HepG2 (cell line): ENCODE results near the gene DPM1. TPM values are rescaled to one million over a fixed set of nuclear protein-coding genes. Genes with fewer than 3 reads are reported as not detected.

ENCODE experiments used
- ADNP ChIP-seq: sonication (generic); formaldehyde crosslinking; IDR thresholded peaks from 2 replicates; pipeline ENCODE4 v1.4.0; 2020; ENCODE audit warnings: missing genetic modification reagents
- ARNTL ChIP-seq: sonication (generic); formaldehyde crosslinking; IDR thresholded peaks from 2 replicates; pipeline ENCODE4 v1.4.0; 2020; ENCODE audit warnings: mild to moderate bottlenecking, missing genetic modification reagents
- BORCS8-MEF2B ChIP-seq: sonication (generic); formaldehyde crosslinking; IDR thresholded peaks from 2 replicates; pipeline ENCODE4 v1.8.0; 2022; ENCODE audit warnings: mild to moderate bottlenecking, missing genetic modification reagents
- CBX5 ChIP-seq: sonication (generic); formaldehyde crosslinking; IDR thresholded peaks from 2 replicates; pipeline ENCODE4 v1.4.0; 2020; ENCODE audit warnings: missing genetic modification reagents, borderline replicate concordance
- DZIP1 ChIP-seq: sonication (generic); formaldehyde crosslinking; IDR thresholded peaks from 2 replicates; pipeline ENCODE4 v1.5.0; 2020; ENCODE audit warnings: mild to moderate bottlenecking, missing genetic modification reagents
- EP300 ChIP-seq, 3 experiments: sonication (generic) in 1 of 3; formaldehyde crosslinking in 1 of 3; IDR thresholded peaks; 2 replicates each; pipeline versions ENCODE4 v1.5.1 to v1.6.1; 2011 to 2020; ENCODE audit warnings: low read depth in 2 of 3, low read length in 2 of 3, borderline replicate concordance in 1 of 3, improper control_type of control experiment in 1 of 3, mild to moderate bottlenecking in 1 of 3, missing genetic modification reagents in 1 of 3, moderate library complexity in 1 of 3
- ERF ChIP-seq: IDR thresholded peaks from 2 replicates; pipeline ENCODE4 v1.6.1; 2018; ENCODE audit warnings: missing biosample characterization, missing genetic modification reagents
- FOXM1 ChIP-seq: sonication (generic); formaldehyde crosslinking; IDR thresholded peaks from 2 replicates; pipeline ENCODE4 v1.5.0; 2020; ENCODE audit warnings: missing genetic modification reagents
- GTF2F1 ChIP-seq: fragments of 150-350 bp; IDR thresholded peaks from 2 replicates; pipeline ENCODE4 v1.6.1; 2014; ENCODE audit warnings: low read length
- HMGXB3 ChIP-seq: sonication (generic); formaldehyde crosslinking; IDR thresholded peaks from 2 replicates; pipeline ENCODE4 v1.4.0; 2020; ENCODE audit warnings: missing genetic modification reagents, borderline replicate concordance
- HOXA3 ChIP-seq: sonication (generic); formaldehyde crosslinking; IDR thresholded peaks from 2 replicates; pipeline ENCODE4 v1.5.0; 2020; ENCODE audit warnings: missing genetic modification reagents
- HOXA7 ChIP-seq: sonication (generic); formaldehyde crosslinking; IDR thresholded peaks from 2 replicates; pipeline ENCODE4 v1.8.1; 2022; ENCODE audit warnings: mild to moderate bottlenecking, missing genetic modification reagents, moderate library complexity
- HOXD1 ChIP-seq: sonication (generic); formaldehyde crosslinking; IDR thresholded peaks from 2 replicates; pipeline ENCODE4 v1.5.0; 2020; ENCODE audit warnings: missing genetic modification reagents
- MAFG ChIP-seq: sonication (generic); formaldehyde crosslinking; IDR thresholded peaks from 2 replicates; pipeline ENCODE4 v1.5.1; 2020; ENCODE audit warnings: mild to moderate bottlenecking, missing genetic modification reagents
- NCOA2 ChIP-seq: sonication (generic); formaldehyde crosslinking; IDR thresholded peaks from 2 replicates; pipeline ENCODE4 v1.8.0; 2022; ENCODE audit warnings: inconsistent platforms
- PBX3 ChIP-seq: sonication (generic); formaldehyde crosslinking; IDR thresholded peaks from 2 replicates; pipeline ENCODE4 v1.8.1; 2023; ENCODE audit warnings: missing genetic modification reagents, inconsistent platforms, borderline replicate concordance
- SATB2 ChIP-seq: sonication (generic); formaldehyde crosslinking; IDR thresholded peaks from 2 replicates; pipeline ENCODE4 v1.5.0; 2020; ENCODE audit warnings: missing genetic modification reagents
- THAP11 ChIP-seq: IDR thresholded peaks from 2 replicates; pipeline ENCODE4 v1.6.1; 2016; ENCODE audit warnings: missing biosample characterization, missing genetic modification reagents
- ZFP37 ChIP-seq: sonication (generic); formaldehyde crosslinking; IDR thresholded peaks from 2 replicates; pipeline ENCODE4 v1.4.0; 2020; ENCODE audit warnings: missing genetic modification reagents, borderline replicate concordance
- ZNF136 ChIP-seq: sonication (generic); formaldehyde crosslinking; IDR thresholded peaks from 2 replicates; pipeline ENCODE4 v1.8.1; 2022; ENCODE audit warnings: low read depth, mild to moderate bottlenecking, moderate library complexity, missing genetic modification reagents
- ZNF563 ChIP-seq: sonication (generic); formaldehyde crosslinking; IDR thresholded peaks from 2 replicates; pipeline ENCODE4 v1.8.0; 2022; ENCODE audit warnings: mild to moderate bottlenecking, moderate library complexity, missing genetic modification reagents
- ZNF615 ChIP-seq: sonication (generic); formaldehyde crosslinking; IDR thresholded peaks from 2 replicates; pipeline ENCODE4 v1.5.0; 2020; ENCODE audit warnings: mild to moderate bottlenecking, missing genetic modification reagents, borderline replicate concordance
- ZNF768 ChIP-seq: sonication (generic); formaldehyde crosslinking; IDR thresholded peaks from 2 replicates; pipeline ENCODE4 v1.4.0; 2020; ENCODE audit warnings: missing genetic modification reagents
- ZNF816 ChIP-seq: sonication (generic); formaldehyde crosslinking; IDR thresholded peaks from 2 replicates; pipeline ENCODE4 v1.8.0; 2022; ENCODE audit warnings: missing genetic modification reagents, mild to moderate bottlenecking, borderline replicate concordance
- polyA plus RNA-seq, 8 experiments: library from polyadenylated mRNA; depleted of rRNA in 3 of 8; stranded (reverse) in 7 of 8; unstranded in 1 of 8; fragments of >200 nt; fragmentation: Illumina TruSeq in 4 of 8; extraction: Trizol in 4 of 8; gene quantifications; 2 replicates each; pipeline versions ENCODE4 v1.2.1 to v1.2.3, GENCODE V29; 2011 to 2016; ENCODE audit warnings: low read depth in 4 of 8, missing spikeins in 1 of 8, mixed read lengths in 1 of 8; ENCODE audit not compliant: insufficient read depth in 1 of 8
- total RNA-seq, 5 experiments: library from RNA; depleted of rRNA; stranded (reverse); fragments of >200 nt; fragmentation: Illumina TruSeq; extraction: Trizol; gene quantifications; 2 replicates each; pipeline ENCODE4 v1.2.3, GENCODE V29; 2016; ENCODE audit warnings: low read depth in 1 of 5

DPM1 gene
- total and polyA plus RNA-seq, 2 of the 13 experiments (the other 11 are each of a cell fraction or from before 2014, with no cell fraction given): 83.2 to 161 TPM

- TF ChIP-seq HMGXB3 (CRISPR knock-in tag) (no peak), CBX5 (CRISPR knock-in tag) (no peak), DZIP1 (CRISPR knock-in tag) (no peak), ERF (CRISPR knock-in tag) (no peak), NCOA2 (CRISPR knock-in tag) (no peak), HOXD1 (CRISPR knock-in tag) (no peak), SATB2 (CRISPR knock-in tag) (no peak), BORCS8-MEF2B (CRISPR knock-in tag) (no peak), ADNP (no peak), PBX3 (CRISPR knock-in tag) (no peak), MAFG (CRISPR knock-in tag) (no peak), ZNF563 (CRISPR knock-in tag) (no peak), ARNTL (no peak), ZNF136 (CRISPR knock-in tag) (no peak), HOXA7 (CRISPR knock-in tag) (no peak), ZNF615 (CRISPR knock-in tag) (no peak), HOXA3 (no peak), FOXM1 (CRISPR knock-in tag) (no peak), ZNF816 (no peak), EP300 (IDR thresholded peaks at IDR 0.05; ENCODE audit: low read depth in 2 of 2, low read length in 2 of 2) (no peak), EP300 (CRISPR knock-in tag; IDR thresholded peaks at IDR 0.05; ENCODE audit: borderline replicate concordance) (no peak), GTF2F1 (no peak), ZFP37 (no peak), THAP11 (CRISPR knock-in tag) (peak; percentile 36; the same call in 1 of the 2 replicates), ZNF768 (CRISPR knock-in tag) (no peak)
These were observed 29.3 kb upstream of the DPM1 start (continued) for GRCh38 chr20:50987493-50988210.
